Heart left ventricle (tissue), 16 donors: ENCODE results near the gene FANCG. TPM values are rescaled to one million over a fixed set of nuclear protein-coding genes. Genes with fewer than 3 reads are reported as not detected.

Source experiments
- ATAC-seq, 4 donors: fragments of 200-7000 bp; cut with Tn5 transposase; one replicate each; pipeline ENCODE4 v1.9.1; 2020 to 2022; ENCODE audit warnings: moderate library complexity in 4 of 4, mild to moderate bottlenecking in 3 of 4, moderate number of reproducible peaks in 1 of 4
- DNase-seq, 5 donors: peaks; one replicate each; pipeline ENCODE4 v3.0.0-alpha.2; 2020
- H3K27ac ChIP-seq, 12 donors: fragments of 200-600 bp; sonication (generic) in 4 of 12; one replicate each; pipeline versions ENCODE4 v1.5.0 to v1.8.0; 2016 to 2022; ENCODE audit warnings: mild to moderate bottlenecking in 2 of 12
- H3K27me3 ChIP-seq, 9 donors: fragments of 200-600 bp; sonication (generic) in 2 of 9; one replicate each; pipeline versions ENCODE4 v1.5.1 to v1.8.0; 2016 to 2022; ENCODE audit warnings: mild to moderate bottlenecking in 3 of 9
- H3K36me3 ChIP-seq, 9 donors: fragments of 200-600 bp; sonication (generic) in 2 of 9; one replicate each; pipeline versions ENCODE4 v1.5.0 to v1.8.0; 2018 to 2022; ENCODE audit warnings: mild to moderate bottlenecking in 2 of 9
- H3K4me1 ChIP-seq, 12 donors: fragments of 200-600 bp; sonication (generic) in 4 of 12; one replicate each; pipeline versions ENCODE4 v1.5.0 to v1.8.0; 2016 to 2022; ENCODE audit warnings: mild to moderate bottlenecking in 3 of 12
- H3K4me3 ChIP-seq, 12 donors: fragments of 200-600 bp; sonication (generic) in 4 of 12; one replicate each; pipeline versions ENCODE4 v1.5.0 to v1.8.0; 2017 to 2022; ENCODE audit warnings: mild to moderate bottlenecking in 9 of 12, moderate library complexity in 4 of 12
- H3K9me3 ChIP-seq, 12 donors: fragments of 200-600 bp; sonication (generic) in 4 of 12; one replicate each; pipeline versions ENCODE4 v1.5.0 to v1.8.0; 2016 to 2022; ENCODE audit warnings: mild to moderate bottlenecking in 1 of 12
- POLR2A ChIP-seq, 2 donors: fragments of 450-650 bp; IDR thresholded peaks; one replicate each; pipeline ENCODE4 v1.6.1; 2017; ENCODE audit warnings: antibody characterized with exemption in 2 of 2, mild to moderate bottlenecking in 2 of 2, moderate library complexity in 2 of 2
- WGBS, 4 donors: extraction: QIAGEN DNeasy Blood & Tissue Kit in 2 of 4; methylation state at CpG; one replicate each; pipeline versions ENCODE4 v1.1.5 to v1.1.7; 2013 to 2018; 5-methylcytosine and 5-hydroxymethylcytosine counted together
- intact Hi-C, 10 donors: fragments of 100-400 bp; cut with DNase I; formaldehyde crosslinking; loops; one replicate each; pipeline versions ENCODE4 v1.11.1 to v1.14.2; 2022
- polyA plus RNA-seq, 2 donors: library from polyadenylated mRNA; stranded (reverse); fragments of 200-250 nt; gene quantifications; one replicate each; pipeline ENCODE4 v1.2.3, GENCODE V29; 2013
- total RNA-seq, 9 donors: library from RNA; depleted of rRNA in 2 of 9; stranded (reverse); fragments of >200 nt in 2 of 9; fragmentation: NEBNext Ultra II Directional in 3 of 9; extraction: Animal tissue kit (Norgen Biotek cat#: 25700) in 3 of 9; gene quantifications; one replicate each; pipeline versions ENCODE4 v1.1.0 to v1.2.4, GENCODE V29; 2016 to 2023
- TF ChIP-seq, protein P1 (sequence below), 12 donors: fragments of 200-600 bp; sonication (generic) in 4 of 12; IDR thresholded peaks; one replicate each; pipeline versions ENCODE4 v1.5.0 to v1.8.0; 2018 to 2022; ENCODE audit warnings: antibody characterized with exemption in 12 of 12, mild to moderate bottlenecking in 5 of 12
- donor health status: ischemic (EF 13 %, LVEDD 7.1; RV severe dilation, severe dysfunction).
- donor health status: healthy with polysubstance abuse.
- donor health status: DM: no; HTN: yes; CAD: no.
- donor health status: DM: no; HTN: no; CAD: no.
- donor health status: ischemic (EF 25% LVEDD 6.9; RV normal size, moderate dysfunction).
- donor health status: ischemic (EF 25% LVEDD 5.7; RV mildly dilated, moderate dysfunction).
- donor health status: healthy.
- donor health status: DM: yes; HTN: yes; CAD: no.
- donor health status: ischemic (EF 35%, LVEDD 5.7; RV mildly dilated, moderate dysfunction).
- donor health status: nonischemic (EF 11% LVEDD 7.7; RV severe dilation, severe dysfunction).
- donor health status: DM: yes; HTN: yes; CAD: no.
- donor health status: PGD.
- donor health status: ischemic (EF 29% LVEDD 5.4; RV normal size, mild dysfunction).
- donor health status: nonischemic (EF 23%, LVEDD 6.1; RV moderate dilation, normal function).

Gene FANCG
- total and polyA plus RNA-seq, 11 donors: 0.71 to 11.8 (median 2.9) TPM

DNA sequence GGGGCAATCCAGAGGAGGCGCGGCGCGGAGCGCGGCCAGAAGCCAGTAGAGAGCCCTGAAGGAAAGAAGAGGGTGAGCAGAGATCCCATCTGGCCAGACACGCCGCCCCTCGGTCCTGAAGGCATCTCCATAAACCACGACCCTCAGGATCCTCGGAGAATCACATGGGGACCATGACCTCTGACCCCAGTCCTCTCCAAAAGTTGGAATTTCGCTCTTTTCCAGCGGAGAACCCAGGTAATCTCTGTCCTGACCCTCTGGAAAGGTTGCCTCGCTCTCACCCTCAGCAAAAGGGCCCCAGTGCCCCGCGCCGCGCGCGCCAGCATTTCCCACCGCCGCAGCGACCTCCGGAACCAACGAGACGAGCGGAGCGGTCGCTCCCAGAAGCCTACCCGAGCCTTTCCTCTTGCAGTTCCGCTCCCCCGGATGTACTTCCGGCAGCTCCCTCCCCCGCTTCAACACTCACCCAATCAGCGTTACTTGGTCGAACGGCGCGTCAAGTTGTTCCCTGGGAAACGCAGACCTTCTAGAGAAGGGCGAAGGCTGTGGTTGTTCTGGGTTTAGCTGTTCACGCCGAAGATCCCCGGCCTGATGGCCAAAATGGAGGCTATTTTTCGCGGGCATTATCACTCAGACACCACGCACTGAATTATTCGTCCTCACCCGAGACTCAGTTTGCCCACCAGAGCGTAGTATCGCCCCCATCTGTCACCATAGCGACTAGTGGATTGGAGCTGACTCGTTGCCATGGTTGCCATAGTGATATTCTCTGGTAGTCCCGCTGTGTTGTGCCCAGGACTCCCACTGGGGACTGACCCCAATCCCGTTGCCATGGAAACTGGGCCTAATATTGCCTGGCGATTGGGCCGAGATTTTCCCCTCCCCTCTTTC is 23.3 kb upstream of the FANCG start, which contains the start of gene STOML2:
Gene STOML2 (minus strand): TSS at position 363 of the 891 bp plus-strand sequence. CDS start 37 bp downstream, at position 326.
- WGBS, 4 donors: 0 to 2% (median 1%) methylated on average over 43 to 57 of the region's 57 CpGs
- peaks cover 0 to 25% (median 20%) of the 10 kb centered on the region in 12 donors for H3K4me1 ChIP-seq
- H3K4me3 ChIP-seq: peak within 1 kb of the TSS; percentile 61 to 91 (median 76)
- H3K27me3 ChIP-seq: no peaks in the 10 kb centered on the region
- H3K36me3 ChIP-seq: peaks cover 0 to 68% (median 62%) of the 10 kb centered on the region in 9 donors
- peak; percentile 94 to 97 (median 95) for DNase-seq
- no peaks in the 10 kb centered on the region for H3K9me3 ChIP-seq
- peak within 1 kb of the TSS; percentile 71 to 94 (median 88) for H3K27ac ChIP-seq
- intact Hi-C loops: loop anchor here in 2 of 10 donors (2.0 to 5.0 kb wide), 3 partner anchors 30 to 436 kb away; partner anchors contain the start of genes DNAJB5 (in 1 of the 2) and VCP (in 1 of the 2)
- peak in 1 of 2 donors; percentile 77 for TF ChIP-seq POLR2A (IDR thresholded peaks at IDR 0.05)
- TF ChIP-seq, protein P1, sequence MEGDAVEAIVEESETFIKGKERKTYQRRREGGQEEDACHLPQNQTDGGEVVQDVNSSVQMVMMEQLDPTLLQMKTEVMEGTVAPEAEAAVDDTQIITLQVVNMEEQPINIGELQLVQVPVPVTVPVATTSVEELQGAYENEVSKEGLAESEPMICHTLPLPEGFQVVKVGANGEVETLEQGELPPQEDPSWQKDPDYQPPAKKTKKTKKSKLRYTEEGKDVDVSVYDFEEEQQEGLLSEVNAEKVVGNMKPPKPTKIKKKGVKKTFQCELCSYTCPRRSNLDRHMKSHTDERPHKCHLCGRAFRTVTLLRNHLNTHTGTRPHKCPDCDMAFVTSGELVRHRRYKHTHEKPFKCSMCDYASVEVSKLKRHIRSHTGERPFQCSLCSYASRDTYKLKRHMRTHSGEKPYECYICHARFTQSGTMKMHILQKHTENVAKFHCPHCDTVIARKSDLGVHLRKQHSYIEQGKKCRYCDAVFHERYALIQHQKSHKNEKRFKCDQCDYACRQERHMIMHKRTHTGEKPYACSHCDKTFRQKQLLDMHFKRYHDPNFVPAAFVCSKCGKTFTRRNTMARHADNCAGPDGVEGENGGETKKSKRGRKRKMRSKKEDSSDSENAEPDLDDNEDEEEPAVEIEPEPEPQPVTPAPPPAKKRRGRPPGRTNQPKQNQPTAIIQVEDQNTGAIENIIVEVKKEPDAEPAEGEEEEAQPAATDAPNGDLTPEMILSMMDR (IDR thresholded peaks at IDR 0.05): no peak
- ATAC-seq: peak; percentile 95 to 98 (median 96)

DNA sequence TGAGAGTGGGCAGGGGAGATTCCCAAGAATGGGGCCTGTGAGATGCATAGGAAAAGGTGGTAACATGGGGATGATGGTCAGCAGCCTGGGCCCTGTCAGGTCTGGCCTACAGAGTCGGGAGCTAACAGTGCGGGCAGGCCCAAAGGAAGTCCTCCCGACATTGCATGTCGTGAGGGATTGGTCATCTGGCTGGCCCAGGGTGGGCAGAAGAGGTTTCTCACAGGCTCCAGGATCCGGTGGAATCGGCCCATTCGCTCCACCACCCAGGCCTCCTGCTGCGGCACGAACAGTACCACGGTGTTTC is 22.7 kb upstream of the FANCG start:
- TF ChIP-seq, protein P1 (IDR thresholded peaks at IDR 0.05): no peak
- no peak for TF ChIP-seq POLR2A (IDR thresholded peaks at IDR 0.05)
- Histone ChIP-seq H3K4me3 (peak overlapping the region; percentile 61 to 91 (median 76)), H3K27me3 (no peaks in the 10 kb centered on the region), H3K9me3 (no peaks in the 10 kb centered on the region), H3K27ac (peak overlapping the region in 11 of 12 donors; percentile 85 to 94 (median 89)), H3K4me1 (peaks cover 0 to 25% (median 20%) of the 10 kb centered on the region in 12 donors), H3K36me3 (peaks cover 0 to 62% (median 56%) of the 10 kb centered on the region in 9 donors)
- ATAC-seq: peak in 3 of 4 donors; percentile 4 to 16 (median 5)
- no peak for DNase-seq
- intact Hi-C loops: loop anchor here in 2 of 10 donors (2.0 to 5.0 kb wide), 3 partner anchors 30 to 435 kb away; partner anchors contain the start of genes DNAJB5 (in 1 of the 2) and VCP (in 1 of the 2)
- WGBS, 4 donors: 3 to 8% (median 5%) methylated on average over 8 to 10 of the region's 10 CpGs

DNA sequence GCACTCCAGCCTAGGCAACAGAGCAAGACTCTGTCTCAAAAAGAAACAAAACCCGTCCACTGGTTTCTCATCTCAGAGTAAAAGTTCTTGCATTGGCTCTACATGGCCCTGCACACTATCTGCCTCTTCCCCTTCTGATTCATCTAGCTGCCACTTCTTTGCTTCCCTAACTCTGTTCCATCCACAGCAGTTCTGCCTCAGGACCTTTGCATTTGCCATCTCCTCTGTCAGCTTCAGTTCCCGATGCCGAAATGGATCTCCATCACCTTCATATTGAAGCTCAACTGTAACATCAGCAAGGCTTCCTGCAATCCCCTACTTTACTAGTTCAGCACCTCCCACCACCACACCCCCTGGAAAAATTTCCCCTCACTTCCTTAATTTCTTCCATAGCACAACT is 17.8 kb upstream of the FANCG start:
- no peak for ATAC-seq
- H3K27me3 ChIP-seq: no peaks in the 10 kb centered on the region
- no peaks in the 10 kb centered on the region for H3K9me3 ChIP-seq
- no peak overlapping the region for H3K4me3 ChIP-seq
- peaks cover 0 to 45% (median 39%) of the 10 kb centered on the region in 9 donors for H3K36me3 ChIP-seq
- intact Hi-C loops: loop anchor here (2.0 to 5.0 kb wide), 6 partner anchors 25 to 335 kb away; partner anchors contain the start of gene VCP (in 1 of the 10)
- WGBS, 4 donors: 88 to 94% (median 90%) methylated on average over 3 of the region's 3 CpGs
- peaks cover 0 to 28% (median 21%) of the 10 kb centered on the region in 12 donors for H3K4me1 ChIP-seq
- no peak overlapping the region for H3K27ac ChIP-seq
- TF ChIP-seq, protein P1 (IDR thresholded peaks at IDR 0.05): no peak
- no peak for TF ChIP-seq POLR2A (IDR thresholded peaks at IDR 0.05)
- DNase-seq: no peak
